Measurements from ENCODE around the gene GFPT1.

GRCh38 chr2:69353360-69353759, 33.7 kb downstream of the GFPT1 start:
- TF ChIP-seq EZH2phosphoT487 (IDR thresholded peaks at IDR 0.05; ENCODE audit: unreplicated experiment) (no peak), NANOG (IDR thresholded peaks at IDR 0.05; ENCODE audit: borderline replicate concordance) (no peak), EZH2 (IDR thresholded peaks at IDR 0.05; ENCODE audit: low read depth, unreplicated experiment) (no peak), JUNB (IDR thresholded peaks at IDR 0.05; ENCODE audit: unreplicated experiment) (no peak), ZNF114 (CRISPR knock-in tag; IDR thresholded peaks at IDR 0.05) (no peak), POLR2AphosphoS5 (IDR thresholded peaks at IDR 0.05; ENCODE audit: low read depth) (no peak), ZNF331 (CRISPR knock-in tag; IDR thresholded peaks at IDR 0.05; ENCODE audit: low read depth) (no peak)
- TF ChIP-seq, protein P1, sequence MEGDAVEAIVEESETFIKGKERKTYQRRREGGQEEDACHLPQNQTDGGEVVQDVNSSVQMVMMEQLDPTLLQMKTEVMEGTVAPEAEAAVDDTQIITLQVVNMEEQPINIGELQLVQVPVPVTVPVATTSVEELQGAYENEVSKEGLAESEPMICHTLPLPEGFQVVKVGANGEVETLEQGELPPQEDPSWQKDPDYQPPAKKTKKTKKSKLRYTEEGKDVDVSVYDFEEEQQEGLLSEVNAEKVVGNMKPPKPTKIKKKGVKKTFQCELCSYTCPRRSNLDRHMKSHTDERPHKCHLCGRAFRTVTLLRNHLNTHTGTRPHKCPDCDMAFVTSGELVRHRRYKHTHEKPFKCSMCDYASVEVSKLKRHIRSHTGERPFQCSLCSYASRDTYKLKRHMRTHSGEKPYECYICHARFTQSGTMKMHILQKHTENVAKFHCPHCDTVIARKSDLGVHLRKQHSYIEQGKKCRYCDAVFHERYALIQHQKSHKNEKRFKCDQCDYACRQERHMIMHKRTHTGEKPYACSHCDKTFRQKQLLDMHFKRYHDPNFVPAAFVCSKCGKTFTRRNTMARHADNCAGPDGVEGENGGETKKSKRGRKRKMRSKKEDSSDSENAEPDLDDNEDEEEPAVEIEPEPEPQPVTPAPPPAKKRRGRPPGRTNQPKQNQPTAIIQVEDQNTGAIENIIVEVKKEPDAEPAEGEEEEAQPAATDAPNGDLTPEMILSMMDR (conservative IDR thresholded peaks at IDR 0.05; ENCODE audit: low read depth in 2 of 2) = no peak
- TF ChIP-seq, protein P2, sequence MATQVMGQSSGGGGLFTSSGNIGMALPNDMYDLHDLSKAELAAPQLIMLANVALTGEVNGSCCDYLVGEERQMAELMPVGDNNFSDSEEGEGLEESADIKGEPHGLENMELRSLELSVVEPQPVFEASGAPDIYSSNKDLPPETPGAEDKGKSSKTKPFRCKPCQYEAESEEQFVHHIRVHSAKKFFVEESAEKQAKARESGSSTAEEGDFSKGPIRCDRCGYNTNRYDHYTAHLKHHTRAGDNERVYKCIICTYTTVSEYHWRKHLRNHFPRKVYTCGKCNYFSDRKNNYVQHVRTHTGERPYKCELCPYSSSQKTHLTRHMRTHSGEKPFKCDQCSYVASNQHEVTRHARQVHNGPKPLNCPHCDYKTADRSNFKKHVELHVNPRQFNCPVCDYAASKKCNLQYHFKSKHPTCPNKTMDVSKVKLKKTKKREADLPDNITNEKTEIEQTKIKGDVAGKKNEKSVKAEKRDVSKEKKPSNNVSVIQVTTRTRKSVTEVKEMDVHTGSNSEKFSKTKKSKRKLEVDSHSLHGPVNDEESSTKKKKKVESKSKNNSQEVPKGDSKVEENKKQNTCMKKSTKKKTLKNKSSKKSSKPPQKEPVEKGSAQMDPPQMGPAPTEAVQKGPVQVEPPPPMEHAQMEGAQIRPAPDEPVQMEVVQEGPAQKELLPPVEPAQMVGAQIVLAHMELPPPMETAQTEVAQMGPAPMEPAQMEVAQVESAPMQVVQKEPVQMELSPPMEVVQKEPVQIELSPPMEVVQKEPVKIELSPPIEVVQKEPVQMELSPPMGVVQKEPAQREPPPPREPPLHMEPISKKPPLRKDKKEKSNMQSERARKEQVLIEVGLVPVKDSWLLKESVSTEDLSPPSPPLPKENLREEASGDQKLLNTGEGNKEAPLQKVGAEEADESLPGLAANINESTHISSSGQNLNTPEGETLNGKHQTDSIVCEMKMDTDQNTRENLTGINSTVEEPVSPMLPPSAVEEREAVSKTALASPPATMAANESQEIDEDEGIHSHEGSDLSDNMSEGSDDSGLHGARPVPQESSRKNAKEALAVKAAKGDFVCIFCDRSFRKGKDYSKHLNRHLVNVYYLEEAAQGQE (IDR thresholded peaks at IDR 0.05; ENCODE audit: unreplicated experiment) = no peak
- TF ChIP-seq, protein P3, sequence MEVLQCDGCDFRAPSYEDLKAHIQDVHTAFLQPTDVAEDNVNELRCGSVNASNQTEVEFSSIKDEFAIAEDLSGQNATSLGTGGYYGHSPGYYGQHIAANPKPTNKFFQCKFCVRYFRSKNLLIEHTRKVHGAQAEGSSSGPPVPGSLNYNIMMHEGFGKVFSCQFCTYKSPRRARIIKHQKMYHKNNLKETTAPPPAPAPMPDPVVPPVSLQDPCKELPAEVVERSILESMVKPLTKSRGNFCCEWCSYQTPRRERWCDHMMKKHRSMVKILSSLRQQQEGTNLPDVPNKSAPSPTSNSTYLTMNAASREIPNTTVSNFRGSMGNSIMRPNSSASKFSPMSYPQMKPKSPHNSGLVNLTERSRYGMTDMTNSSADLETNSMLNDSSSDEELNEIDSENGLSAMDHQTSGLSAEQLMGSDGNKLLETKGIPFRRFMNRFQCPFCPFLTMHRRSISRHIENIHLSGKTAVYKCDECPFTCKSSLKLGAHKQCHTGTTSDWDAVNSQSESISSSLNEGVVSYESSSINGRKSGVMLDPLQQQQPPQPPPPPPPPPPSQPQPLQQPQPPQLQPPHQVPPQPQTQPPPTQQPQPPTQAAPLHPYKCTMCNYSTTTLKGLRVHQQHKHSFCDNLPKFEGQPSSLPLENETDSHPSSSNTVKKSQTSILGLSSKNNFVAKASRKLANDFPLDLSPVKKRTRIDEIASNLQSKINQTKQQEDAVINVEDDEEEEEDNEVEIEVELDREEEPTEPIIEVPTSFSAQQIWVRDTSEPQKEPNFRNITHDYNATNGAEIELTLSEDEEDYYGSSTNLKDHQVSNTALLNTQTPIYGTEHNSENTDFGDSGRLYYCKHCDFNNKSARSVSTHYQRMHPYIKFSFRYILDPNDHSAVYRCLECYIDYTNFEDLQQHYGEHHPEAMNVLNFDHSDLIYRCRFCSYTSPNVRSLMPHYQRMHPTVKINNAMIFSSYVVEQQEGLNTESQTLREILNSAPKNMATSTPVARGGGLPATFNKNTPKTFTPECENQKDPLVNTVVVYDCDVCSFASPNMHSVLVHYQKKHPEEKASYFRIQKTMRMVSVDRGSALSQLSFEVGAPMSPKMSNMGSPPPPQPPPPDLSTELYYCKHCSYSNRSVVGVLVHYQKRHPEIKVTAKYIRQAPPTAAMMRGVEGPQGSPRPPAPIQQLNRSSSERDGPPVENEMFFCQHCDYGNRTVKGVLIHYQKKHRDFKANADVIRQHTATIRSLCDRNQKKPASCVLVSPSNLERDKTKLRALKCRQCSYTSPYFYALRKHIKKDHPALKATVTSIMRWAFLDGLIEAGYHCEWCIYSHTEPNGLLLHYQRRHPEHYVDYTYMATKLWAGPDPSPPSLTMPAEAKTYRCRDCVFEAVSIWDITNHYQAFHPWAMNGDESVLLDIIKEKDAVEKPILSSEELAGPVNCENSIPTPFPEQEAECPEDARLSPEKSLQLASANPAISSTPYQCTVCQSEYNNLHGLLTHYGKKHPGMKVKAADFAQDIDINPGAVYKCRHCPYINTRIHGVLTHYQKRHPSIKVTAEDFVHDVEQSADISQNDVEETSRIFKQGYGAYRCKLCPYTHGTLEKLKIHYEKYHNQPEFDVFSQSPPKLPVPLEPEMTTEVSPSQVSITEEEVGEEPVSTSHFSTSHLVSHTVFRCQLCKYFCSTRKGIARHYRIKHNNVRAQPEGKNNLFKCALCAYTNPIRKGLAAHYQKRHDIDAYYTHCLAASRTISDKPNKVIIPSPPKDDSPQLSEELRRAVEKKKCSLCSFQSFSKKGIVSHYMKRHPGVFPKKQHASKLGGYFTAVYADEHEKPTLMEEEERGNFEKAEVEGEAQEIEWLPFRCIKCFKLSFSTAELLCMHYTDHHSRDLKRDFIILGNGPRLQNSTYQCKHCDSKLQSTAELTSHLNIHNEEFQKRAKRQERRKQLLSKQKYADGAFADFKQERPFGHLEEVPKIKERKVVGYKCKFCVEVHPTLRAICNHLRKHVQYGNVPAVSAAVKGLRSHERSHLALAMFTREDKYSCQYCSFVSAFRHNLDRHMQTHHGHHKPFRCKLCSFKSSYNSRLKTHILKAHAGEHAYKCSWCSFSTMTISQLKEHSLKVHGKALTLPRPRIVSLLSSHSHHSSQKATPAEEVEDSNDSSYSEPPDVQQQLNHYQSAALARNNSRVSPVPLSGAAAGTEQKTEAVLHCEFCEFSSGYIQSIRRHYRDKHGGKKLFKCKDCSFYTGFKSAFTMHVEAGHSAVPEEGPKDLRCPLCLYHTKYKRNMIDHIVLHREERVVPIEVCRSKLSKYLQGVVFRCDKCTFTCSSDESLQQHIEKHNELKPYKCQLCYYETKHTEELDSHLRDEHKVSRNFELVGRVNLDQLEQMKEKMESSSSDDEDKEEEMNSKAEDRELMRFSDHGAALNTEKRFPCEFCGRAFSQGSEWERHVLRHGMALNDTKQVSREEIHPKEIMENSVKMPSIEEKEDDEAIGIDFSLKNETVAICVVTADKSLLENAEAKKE (CRISPR knock-in tag; IDR thresholded peaks at IDR 0.05) = no peak

Data from GM23338 (cell line).